Ectodermal cell (in vitro differentiated cells): Measurements from ENCODE around the gene ZBTB7C.

Source experiments
- H3K27ac ChIP-seq: 2 replicates; pipeline ENCODE4 v1.7.0; 2013; ENCODE audit warnings: mild to moderate bottlenecking, low read depth, low read length; ENCODE audit not compliant: insufficient read depth, poor library complexity, severe bottlenecking
- H3K27me3 ChIP-seq: 2 replicates; pipeline ENCODE4 v1.7.0; 2013; ENCODE audit warnings: mild to moderate bottlenecking, low read length; ENCODE audit not compliant: insufficient read depth, control insufficient read depth, poor library complexity, severe bottlenecking
- H3K36me3 ChIP-seq: one replicate; pipeline ENCODE4 v1.7.0; 2013; ENCODE audit warnings: low read length; ENCODE audit not compliant: control insufficient read depth, insufficient read depth
- H3K4me1 ChIP-seq: one replicate; pipeline ENCODE4 v1.7.0; 2013; ENCODE audit warnings: low read length; ENCODE audit not compliant: control insufficient read depth, insufficient read depth
- H3K4me3 ChIP-seq: 2 replicates; pipeline ENCODE4 v1.7.0; 2013; ENCODE audit warnings: low read depth, low read length, control low read depth; ENCODE audit not compliant: insufficient read depth
- H3K9me3 ChIP-seq: 2 replicates; pipeline ENCODE4 v1.7.0; 2013; ENCODE audit warnings: mild to moderate bottlenecking, low read length, moderate library complexity; ENCODE audit not compliant: control insufficient read depth
- WGBS, 2 experiments: methylation state at CpG; one replicate each; pipeline ENCODE4 v1.1.7; 2013; ENCODE audit warnings: missing lambda C conversion rate in 2 of 2; 5-methylcytosine and 5-hydroxymethylcytosine counted together

Gene ZBTB7C

GRCh38 chr18:48371854-48372602, 37.2 kb downstream of the ZBTB7C start:
- Histone ChIP-seq H3K27me3 (no peaks in the 10 kb centered on the region), H3K27ac (no peak overlapping the region), H3K4me1 (peaks cover 29% of the 10 kb centered on the region), H3K36me3 (no peaks in the 10 kb centered on the region), H3K4me3 (no peak overlapping the region), H3K9me3 (no peaks in the 10 kb centered on the region)
- 92 to 96% methylated on average over 7 of the region's 7 CpGs for WGBS, 2 experiments

- Histone ChIP-seq H3K27me3 (no peaks in the 10 kb centered on the region), H3K4me1 (peaks cover 7% of the 10 kb centered on the region), H3K36me3 (no peaks in the 10 kb centered on the region), H3K27ac (no peak overlapping the region), H3K9me3 (peaks cover 3% of the 10 kb centered on the region), H3K4me3 (no peak overlapping the region)
- 37 to 52% methylated on average over 4 of the region's 4 CpGs for WGBS, 2 experiments
Observed at GRCh38 chr18:48367557-48367956, 41.6 kb downstream of the ZBTB7C start.

- peaks cover 3% of the 10 kb centered on the region for H3K9me3 ChIP-seq
- no peak overlapping the region for H3K27ac ChIP-seq
- H3K4me1 ChIP-seq, result peaks cover 7% of the 10 kb centered on the region
- no peak overlapping the region for H3K4me3 ChIP-seq
- H3K36me3 ChIP-seq, result no peaks in the 10 kb centered on the region
- no peaks in the 10 kb centered on the region for H3K27me3 ChIP-seq
Observed at GRCh38 chr18:48365965-48366364, 43.2 kb downstream of the ZBTB7C start.

GRCh38 chr18:48364146-48364545, 45.0 kb downstream of the ZBTB7C start:
- H3K4me1 ChIP-seq, result peaks cover 7% of the 10 kb centered on the region
- no peaks in the 10 kb centered on the region for H3K36me3 ChIP-seq
- H3K27ac ChIP-seq, result no peak overlapping the region
- H3K9me3 ChIP-seq, result peaks cover 3% of the 10 kb centered on the region
- WGBS, 2 experiments, result 92% methylated on average over 5 of the region's 5 CpGs
- H3K27me3 ChIP-seq, result no peaks in the 10 kb centered on the region
- no peak overlapping the region for H3K4me3 ChIP-seq

- H3K27ac ChIP-seq, result no peak overlapping the region
- peaks cover 7% of the 10 kb centered on the region for H3K4me1 ChIP-seq
- no peaks in the 10 kb centered on the region for H3K36me3 ChIP-seq
- peaks cover 3% of the 10 kb centered on the region for H3K9me3 ChIP-seq
- WGBS, 2 experiments, result 81 to 84% methylated on average over 3 of the region's 3 CpGs
- H3K27me3 ChIP-seq, result no peaks in the 10 kb centered on the region
- H3K4me3 ChIP-seq, result no peak overlapping the region
Observed at GRCh38 chr18:48363175-48363574, 46.0 kb downstream of the ZBTB7C start.

- 88 to 92% methylated on average over 4 of the region's 4 CpGs for WGBS, 2 experiments
- no peak overlapping the region for H3K27ac ChIP-seq
- H3K4me1 ChIP-seq, result no peaks in the 10 kb centered on the region
- H3K27me3 ChIP-seq, result no peaks in the 10 kb centered on the region
- H3K4me3 ChIP-seq, result no peak overlapping the region
- H3K9me3 ChIP-seq, result peaks cover 3% of the 10 kb centered on the region
- H3K36me3 ChIP-seq, result no peaks in the 10 kb centered on the region
Observed at GRCh38 chr18:48361801-48362200, 47.4 kb downstream of the ZBTB7C start.

- H3K36me3 ChIP-seq, result no peaks in the 10 kb centered on the region
- H3K9me3 ChIP-seq, result peaks cover 3% of the 10 kb centered on the region
- no peak overlapping the region for H3K27ac ChIP-seq
- no peaks in the 10 kb centered on the region for H3K27me3 ChIP-seq
- H3K4me3 ChIP-seq, result no peak overlapping the region
- WGBS, 2 experiments, result 91 to 92% methylated on average over 9 of the region's 9 CpGs
- H3K4me1 ChIP-seq, result no peaks in the 10 kb centered on the region
Observed at GRCh38 chr18:48360376-48361021, 48.7 kb downstream of the ZBTB7C start.

GRCh38 chr18:48359626-48360025, 49.6 kb downstream of the ZBTB7C start:
- Histone ChIP-seq H3K27ac (no peak overlapping the region), H3K27me3 (no peaks in the 10 kb centered on the region), H3K9me3 (no peaks in the 10 kb centered on the region), H3K36me3 (no peaks in the 10 kb centered on the region), H3K4me1 (peaks cover 3% of the 10 kb centered on the region), H3K4me3 (no peak overlapping the region)
- WGBS, 2 experiments, result 91 to 92% methylated on average over 3 of the region's 3 CpGs

GRCh38 chr18:48358868-48359267, 50.3 kb downstream of the ZBTB7C start:
- H3K4me3 ChIP-seq, result no peak overlapping the region
- H3K27me3 ChIP-seq, result no peaks in the 10 kb centered on the region
- WGBS, 2 experiments, result 87 to 91% methylated on average over 3 of the region's 3 CpGs
- H3K36me3 ChIP-seq, result no peaks in the 10 kb centered on the region
- H3K27ac ChIP-seq, result no peak overlapping the region
- H3K9me3 ChIP-seq, result no peaks in the 10 kb centered on the region
- peaks cover 3% of the 10 kb centered on the region for H3K4me1 ChIP-seq

- H3K27me3 ChIP-seq, result no peaks in the 10 kb centered on the region
- WGBS, 2 experiments, result 42 to 47% methylated on average over 11 of the region's 11 CpGs
- H3K4me3 ChIP-seq, result no peak overlapping the region
- no peaks in the 10 kb centered on the region for H3K36me3 ChIP-seq
- H3K9me3 ChIP-seq, result no peaks in the 10 kb centered on the region
- peaks cover 3% of the 10 kb centered on the region for H3K4me1 ChIP-seq
- H3K27ac ChIP-seq, result no peak overlapping the region
Observed at GRCh38 chr18:48356909-48357631, 52.1 kb downstream of the ZBTB7C start.
